Naive thymus-derived CD4-positive, alpha-beta T cell (primary cell): ENCODE data around the gene NEU1. TPM values are rescaled to one million over a fixed set of nuclear protein-coding genes. Genes with fewer than 3 reads are reported as not detected.

ENCODE experiments used
- ATAC-seq: fragments of 150-1000 bp; cut with Tn5 transposase; 2 replicates; pipeline ENCODE4 v1.10.0; 2021; ENCODE audit warnings: mild to moderate bottlenecking, moderate library complexity
- CTCF ChIA-PET: fragments of 350-600 bp; sonication (Branson Sonifier 250); formaldehyde crosslinking; loops from one replicate; lab custom pipeline; 2021; ENCODE audit warnings: antibody characterized with exemption; lab: Charles Lee
- POLR2A ChIA-PET: fragments of 350-600 bp; sonication (Branson Sonifier 250); formaldehyde crosslinking; loops from one replicate; lab custom pipeline; 2021; ENCODE audit warnings: antibody characterized with exemption, inconsistent platforms; lab: Charles Lee
- DNase-seq, 9 donors: peaks; one replicate each; pipeline versions ENCODE4 v3.0.0 to v3.0.0-alpha.2; 2020 to 2022; ENCODE audit warnings: mixed read lengths in 1 of 9
- H3K27ac ChIP-seq: one replicate; pipeline ENCODE4 v1.7.0; 2013; ENCODE audit warnings: mild to moderate bottlenecking, low read depth, low read length, moderate library complexity
- H3K27me3 ChIP-seq, 2 donors: one replicate each; pipeline ENCODE4 v1.7.0; 2013; ENCODE audit warnings: low read length in 2 of 2, mild to moderate bottlenecking in 2 of 2, moderate library complexity in 2 of 2; ENCODE audit not compliant: control insufficient read depth in 2 of 2, insufficient read depth in 2 of 2
- H3K36me3 ChIP-seq, 3 experiments: 1 replicate in 2 of 3; 2 replicates in 1 of 3; pipeline ENCODE4 v1.7.0; 2013; ENCODE audit warnings: low read length in 3 of 3, mild to moderate bottlenecking in 3 of 3, moderate library complexity in 1 of 3; ENCODE audit not compliant: insufficient read depth in 3 of 3, control insufficient read depth in 2 of 3
- H3K4me1 ChIP-seq, 2 donors: one replicate each; pipeline ENCODE4 v1.7.0; 2013; ENCODE audit warnings: low read length in 2 of 2, mild to moderate bottlenecking in 2 of 2, moderate library complexity in 1 of 2; ENCODE audit not compliant: control insufficient read depth in 2 of 2, insufficient read depth in 2 of 2
- H3K4me3 ChIP-seq: 2 replicates; pipeline ENCODE4 v1.7.0; 2013; ENCODE audit warnings: mild to moderate bottlenecking, low read length
- H3K9me3 ChIP-seq, 3 experiments: 1 replicate in 2 of 3; 2 replicates in 1 of 3; pipeline ENCODE4 v1.7.0; 2013; ENCODE audit warnings: low read length in 3 of 3; ENCODE audit not compliant: control insufficient read depth in 2 of 3
- H3K27ac Mint-ChIP-seq, 9 donors: one replicate each; pipeline ENCODE4 v1.8.0; 2020 to 2022; ENCODE audit warnings: mixed read lengths in 9 of 9, mild to moderate bottlenecking in 8 of 9, moderate library complexity in 5 of 9, inconsistent platforms in 2 of 9
- H3K27me3 Mint-ChIP-seq, 5 donors: one replicate each; pipeline ENCODE4 v1.8.0; 2021 to 2022; ENCODE audit warnings: mixed read lengths in 5 of 5, mild to moderate bottlenecking in 1 of 5
- H3K36me3 Mint-ChIP-seq, 5 donors: one replicate each; pipeline ENCODE4 v1.8.0; 2020 to 2022; ENCODE audit warnings: mixed read lengths in 5 of 5, mild to moderate bottlenecking in 3 of 5, inconsistent platforms in 1 of 5
- H3K4me1 Mint-ChIP-seq, 7 donors: one replicate each; pipeline ENCODE4 v1.8.0; 2020 to 2022; ENCODE audit warnings: mixed read lengths in 7 of 7, mild to moderate bottlenecking in 3 of 7, inconsistent platforms in 1 of 7
- H3K4me3 Mint-ChIP-seq, 10 donors: one replicate each; pipeline ENCODE4 v1.8.0; 2020 to 2022; ENCODE audit warnings: mild to moderate bottlenecking in 10 of 10, mixed read lengths in 10 of 10, moderate library complexity in 6 of 10, inconsistent platforms in 2 of 10
- H3K9me3 Mint-ChIP-seq, 11 donors: one replicate each; pipeline ENCODE4 v1.8.0; 2020 to 2022; ENCODE audit warnings: mixed read lengths in 11 of 11, mild to moderate bottlenecking in 4 of 11, inconsistent platforms in 1 of 11, moderate library complexity in 1 of 11
- intact Hi-C, 2 donors: fragments of 100-400 bp; cut with micrococcal nuclease; formaldehyde crosslinking; loops; one replicate each; pipeline ENCODE4 v1.15.1; 2023
- polyA plus RNA-seq, 2 donors: library from polyadenylated mRNA; unstranded; fragments of 300-500 nt; fragmentation: Illumina TruSeq; gene quantifications; one replicate each; pipeline ENCODE4 v1.2.3, GENCODE V29; 2021
- total RNA-seq, 6 experiments: library from RNA in 5 of 6; stranded (reverse) in 5 of 6; gene quantifications; 1 replicate in 5 of 6; 2 replicates in 1 of 6; pipeline ENCODE4 v1.2.3 and lab custom pipeline; 2021 to 2026

The NEU1 gene
- total and polyA plus RNA-seq, 7 experiments from 2014 or later: 13.6 to 35.0 (median 19.9) TPM

- Histone ChIP-seq H3K4me3 (peak within 1 kb of the TSS; percentile 93), H3K27me3 (no peaks in the 10 kb centered on the region), H3K27ac (peak within 1 kb of the TSS; percentile 96), H3K4me1 (peaks cover 17 to 23% of the 10 kb centered on the region in 2 donors), H3K36me3 (peaks cover 0 to 18% (median 7%) of the 10 kb centered on the region in 3 experiments), H3K9me3 (no peaks in the 10 kb centered on the region)
- ATAC-seq (peak; percentile 73), DNase-seq (peak; percentile 78 to 93 (median 84))
- Mint-ChIP-seq H3K4me1 (peaks cover 25 to 46% (median 39%) of the 10 kb centered on the region in 7 donors), H3K27ac (peak within 1 kb of the TSS; percentile 91 to 99 (median 97)), H3K27me3 (peaks cover 0 to 2% (median 0%) of the 10 kb centered on the region in 5 donors), H3K4me3 (peak within 1 kb of the TSS; percentile 92 to 99 (median 96)), H3K36me3 (peaks cover 0 to 8% (median 4%) of the 10 kb centered on the region in 5 donors), H3K9me3 (peaks cover 0 to 3% (median 0%) of the 10 kb centered on the region in 11 donors)
- intact Hi-C loops: loop anchor here (1.0 to 10.0 kb wide), 17 partner anchors 34 to 1071 kb away; partner anchors contain the start of genes ABHD16A (in 2 of the 2), SKIC2 (in 2 of the 2), AGPAT1 (in 1 of the 2) and ATP6V1G2 (in 1 of the 2)
- ChIA-PET CTCF (interaction anchor here (0.6 to 1.5 kb wide), 8 partner anchors 9 to 894 kb away, joined by 3 to 4 read pairs (median 3); partner anchors contain the start of genes NELFE, NEU1 and SKIC2), POLR2A (interaction anchor here (0.6 to 2.3 kb wide), 18 partner anchors 11 to 1074 kb away, joined by 3 to 13 read pairs (median 4); partner anchors contain the start of genes BAG6, BRD2, C6orf47 and CSNK2B)
Observed at GRCh38 chr6:31897612-31898382, 35.2 kb upstream of the NEU1 start, which contains the start of gene EHMT2. Gene EHMT2 (minus strand): TSS chr6:31897698. CDS start chr6:31897677, 21 bp downstream.

- H3K27ac ChIP-seq: peak overlapping the region; percentile 96
- peaks cover 14 to 20% of the 10 kb centered on the region in 2 donors for H3K4me1 ChIP-seq
- intact Hi-C loops: loop anchor here (1.0 to 10.0 kb wide), 13 partner anchors 34 to 948 kb away; partner anchors contain the start of genes AGPAT1 (in 1 of the 2), ATP6V1G2 (in 1 of the 2), DDAH2 (in 1 of the 2) and FKBPL (in 1 of the 2)
- ChIA-PET POLR2A (interaction anchor here (0.6 to 2.3 kb wide), 10 partner anchors 19 to 1075 kb away, joined by 3 to 13 read pairs (median 6); partner anchors contain the start of genes BAG6, CSNK2B, DXO and GPANK1), CTCF (interaction anchor here (0.7 to 1.4 kb wide), 5 partner anchors 8 to 281 kb away, joined by 3 to 4 read pairs (median 3); partner anchors contain the start of genes NELFE and SKIC2)
- Mint-ChIP-seq H3K27ac (peak overlapping the region; percentile 73 to 97 (median 87)), H3K9me3 (peaks cover 0 to 3% (median 0%) of the 10 kb centered on the region in 11 donors), H3K27me3 (no peaks in the 10 kb centered on the region), H3K36me3 (peaks cover 3 to 14% (median 8%) of the 10 kb centered on the region in 5 donors), H3K4me1 (peaks cover 22 to 41% (median 33%) of the 10 kb centered on the region in 7 donors), H3K4me3 (peak overlapping the region; percentile 73 to 99 (median 90))
- no peaks in the 10 kb centered on the region for H3K27me3 ChIP-seq
- H3K36me3 ChIP-seq: peaks cover 0 to 26% (median 9%) of the 10 kb centered on the region in 3 experiments
- H3K4me3 ChIP-seq: peak overlapping the region; percentile 93
- DNase-seq: peak in 4 of 9 donors; percentile 9 to 42 (median 28)
- no peak for ATAC-seq
- no peaks in the 10 kb centered on the region for H3K9me3 ChIP-seq
Observed at GRCh38 chr6:31896856-31897611, 34.4 kb upstream of the NEU1 start.

GRCh38 chr6:31896493-31896855 lies 33.9 kb upstream of the NEU1 start:
- ATAC-seq (no peak), DNase-seq (no peak)
- Histone ChIP-seq H3K4me1 (peaks cover 14 to 20% of the 10 kb centered on the region in 2 donors), H3K4me3 (peak overlapping the region; percentile 93), H3K36me3 (peaks cover 0 to 30% (median 9%) of the 10 kb centered on the region in 3 experiments), H3K9me3 (no peaks in the 10 kb centered on the region), H3K27me3 (no peaks in the 10 kb centered on the region), H3K27ac (peak overlapping the region; percentile 96)
- ChIA-PET POLR2A (interaction anchor here (1.5 kb wide), 1 partner anchor 77 kb away, joined by 4 read pairs; no protein-coding TSS in a partner anchor), CTCF (interaction anchor here (1.6 kb wide), 1 partner anchor 9 kb away, joined by 3 read pairs; no protein-coding TSS in a partner anchor)
- intact Hi-C loops: loop anchor here (2.0 to 10.0 kb wide), 7 partner anchors 99 to 948 kb away; partner anchors contain the start of genes AGPAT1 (in 1 of the 2), ATP6V1G2 (in 1 of the 2), FKBPL (in 1 of the 2) and GPSM3 (in 1 of the 2)
- Mint-ChIP-seq H3K27me3 (no peaks in the 10 kb centered on the region), H3K9me3 (peaks cover 0 to 3% (median 0%) of the 10 kb centered on the region in 11 donors), H3K4me1 (peaks cover 22 to 41% (median 33%) of the 10 kb centered on the region in 7 donors), H3K27ac (peak overlapping the region; percentile 73 to 93 (median 87)), H3K4me3 (peak overlapping the region; percentile 73 to 92 (median 86)), H3K36me3 (peaks cover 7 to 19% (median 9%) of the 10 kb centered on the region in 5 donors)

GRCh38 chr6:31892821-31893220 lies 30.2 kb upstream of the NEU1 start:
- CTCF ChIA-PET: no interaction called here
- intact Hi-C loops: loop anchor here in 1 of 2 donors (10.0 kb wide), 1 partner anchor 952 kb away; the partner anchor contains the start of gene PSMB8
- Mint-ChIP-seq H3K27me3 (no peaks in the 10 kb centered on the region), H3K4me3 (no peak overlapping the region), H3K9me3 (no peaks in the 10 kb centered on the region), H3K36me3 (peaks cover 7 to 33% (median 18%) of the 10 kb centered on the region in 5 donors), H3K27ac (no peak overlapping the region), H3K4me1 (peaks cover 9 to 22% (median 16%) of the 10 kb centered on the region in 7 donors)
- Histone ChIP-seq H3K27me3 (no peaks in the 10 kb centered on the region), H3K36me3 (peaks cover 0 to 55% (median 9%) of the 10 kb centered on the region in 3 experiments), H3K4me3 (no peak overlapping the region), H3K9me3 (no peaks in the 10 kb centered on the region), H3K4me1 (peaks cover 7% of the 10 kb centered on the region in 2 donors), H3K27ac (no peak overlapping the region)
- DNase-seq (no peak), ATAC-seq (no peak)
- POLR2A ChIA-PET: no interaction called here

GRCh38 chr6:31889331-31889972 lies 26.8 kb upstream of the NEU1 start:
- POLR2A ChIA-PET: interaction anchor here (0.6 to 1.3 kb wide), 2 partner anchors 13 to 54 kb away, joined by 3 to 6 read pairs; partner anchors contain the start of gene ZBTB12
- Mint-ChIP-seq H3K27ac (peak overlapping the region in 1 of 9 donors; percentile 12), H3K9me3 (no peaks in the 10 kb centered on the region), H3K4me3 (no peak overlapping the region), H3K4me1 (peaks cover 0 to 8% (median 4%) of the 10 kb centered on the region in 7 donors), H3K27me3 (no peaks in the 10 kb centered on the region), H3K36me3 (peaks cover 12 to 53% (median 23%) of the 10 kb centered on the region in 5 donors)
- Histone ChIP-seq H3K4me1 (no peaks in the 10 kb centered on the region), H3K36me3 (peaks cover 0 to 82% (median 14%) of the 10 kb centered on the region in 3 experiments), H3K4me3 (no peak overlapping the region), H3K27ac (no peak overlapping the region), H3K27me3 (no peaks in the 10 kb centered on the region), H3K9me3 (no peaks in the 10 kb centered on the region)
- ATAC-seq (no peak), DNase-seq (no peak)
- CTCF ChIA-PET: interaction anchor here (1.2 kb wide), 1 partner anchor 8 kb away, joined by 4 read pairs; the partner anchor contains the start of gene EHMT2
- intact Hi-C loops: no loop called here
